DND-41 (cell line): ENCODE results near the gene ELF3.
A peak's percentile ranks its signal among the peaks of the same experiment; 100 is the strongest.

Experiments used
- ATAC-seq: fragments of 200-7000 bp; cut with Tn5 transposase; 3 replicates; pipeline ENCODE4 v1.9.1; 2021; ENCODE audit warnings: low read depth; ENCODE audit not compliant: insufficient read depth
- DNase-seq: peaks from one replicate; pipeline ENCODE4 v3.0.0-alpha.2; 2020
- H2AFZ ChIP-seq: 2 replicates; pipeline ENCODE4 v1.6.0; 2012; ENCODE audit warnings: low read depth, low read length
- H3K27ac ChIP-seq: 2 replicates; pipeline ENCODE4 v1.5.1; 2012; ENCODE audit warnings: low read length, inconsistent platforms
- H3K27me3 ChIP-seq: fragments of 200-600 bp; sonication (generic); 2 replicates; pipeline ENCODE4 v1.6.0; 2012; ENCODE audit warnings: low read length, mild to moderate bottlenecking, inconsistent platforms; ENCODE audit not compliant: insufficient read depth, poor library complexity
- H3K36me3 ChIP-seq: 2 replicates; pipeline ENCODE4 v1.5.1; 2012; ENCODE audit warnings: low read length, inconsistent platforms; ENCODE audit not compliant: insufficient read depth
- H3K4me1 ChIP-seq: 2 replicates; pipeline ENCODE4 v1.5.1; 2012; ENCODE audit warnings: mild to moderate bottlenecking, low read length; ENCODE audit not compliant: insufficient read depth
- H3K4me2 ChIP-seq: 2 replicates; pipeline ENCODE4 v1.6.0; 2012; ENCODE audit warnings: mild to moderate bottlenecking, moderate library complexity, low read length, inconsistent platforms; ENCODE audit not compliant: insufficient read depth
- H3K4me3 ChIP-seq, 2 experiments: fragments of 200-600 bp in 1 of 2; shearing (Covaris generic) in 1 of 2; 2 replicates each; pipeline ENCODE4 v1.5.1; 2012 to 2016; ENCODE audit warnings: inconsistent platforms in 2 of 2, low read length in 2 of 2, mild to moderate bottlenecking in 2 of 2, low read depth in 1 of 2, moderate library complexity in 1 of 2
- H3K79me2 ChIP-seq: 2 replicates; pipeline ENCODE4 v1.6.0; 2012; ENCODE audit warnings: low read length, inconsistent platforms; ENCODE audit not compliant: insufficient read depth
- H3K9ac ChIP-seq: 2 replicates; pipeline ENCODE4 v1.6.0; 2012; ENCODE audit warnings: low read depth, mild to moderate bottlenecking, inconsistent platforms, low read length, moderate library complexity
- H3K9me3 ChIP-seq: 2 replicates; pipeline ENCODE4 v1.5.1; 2012; ENCODE audit warnings: low read length, moderate library complexity, mild to moderate bottlenecking, inconsistent platforms; ENCODE audit not compliant: insufficient read depth, severe bottlenecking
- H4K20me1 ChIP-seq: 2 replicates; pipeline ENCODE4 v1.6.0; 2012; ENCODE audit warnings: low read length; ENCODE audit not compliant: insufficient read depth
- EZH2 ChIP-seq: IDR thresholded peaks from 3 replicates; pipeline ENCODE4 v1.6.1; 2012; ENCODE audit warnings: borderline replicate concordance, low read depth, mild to moderate bottlenecking, moderate library complexity, low read length, inconsistent platforms; ENCODE audit not compliant: severe bottlenecking
- TF ChIP-seq, protein P1 (sequence below): IDR thresholded peaks from 2 replicates; pipeline ENCODE4 v1.5.1; 2012; ENCODE audit warnings: borderline replicate concordance, low read length, moderate library complexity, mild to moderate bottlenecking; ENCODE audit not compliant: poor library complexity, severe bottlenecking; ENCODE audit errors: extremely low read depth

The ELF3 gene

DNA sequence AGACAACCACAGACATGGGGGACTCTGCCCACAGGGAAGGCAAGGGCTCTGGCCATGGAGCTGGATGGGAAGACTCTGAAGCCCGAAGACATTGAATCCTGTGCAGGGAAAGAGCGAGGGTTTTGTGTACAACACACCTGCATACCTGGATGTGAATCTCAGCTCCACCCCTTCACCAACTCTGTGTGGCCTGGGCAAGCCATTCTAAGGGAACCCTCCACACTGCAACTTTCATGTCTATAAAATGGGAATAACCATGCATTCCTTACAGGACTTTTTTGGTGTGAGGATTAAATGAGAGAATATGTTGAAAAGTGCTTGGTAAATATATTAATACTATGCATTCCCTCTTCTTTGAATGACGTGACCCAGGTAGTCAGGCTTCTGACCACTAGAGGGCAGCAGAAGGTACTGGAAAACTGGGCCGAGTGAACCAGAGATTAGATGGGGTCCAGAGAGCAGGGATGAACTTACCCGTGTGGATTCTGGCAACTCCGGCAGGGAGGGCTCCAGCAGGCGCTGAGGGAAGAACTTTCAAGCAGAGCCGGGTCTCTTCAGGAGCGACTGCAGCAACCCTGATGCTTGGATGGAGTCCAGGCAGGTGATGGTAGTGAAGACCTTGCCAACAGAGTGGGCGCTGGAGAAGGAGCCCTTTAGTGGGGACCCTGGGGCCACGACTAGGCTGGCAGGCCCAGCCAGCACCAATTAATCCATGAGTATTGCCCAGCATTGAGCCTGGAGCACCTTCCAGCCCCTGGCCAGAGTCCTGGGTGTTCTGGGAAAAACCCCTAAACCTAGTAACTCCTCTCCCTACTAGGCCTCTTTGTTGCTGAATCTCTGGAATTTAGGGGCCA lies 834 bp upstream of the ELF3 start:
- DNase-seq (peak; percentile 66), ATAC-seq (peak; percentile 88)
- Histone ChIP-seq H3K79me2 (no peaks in the 10 kb centered on the region), H3K9me3 (no peaks in the 10 kb centered on the region), H3K4me2 (no peak overlapping the region), H3K27ac (no peak overlapping the region), H3K4me1 (no peaks in the 10 kb centered on the region), H4K20me1 (no peaks in the 10 kb centered on the region), H3K9ac (no peak overlapping the region), H3K36me3 (peaks cover 13% of the 10 kb centered on the region), H3K4me3 (no peak overlapping the region), H3K27me3 (no peaks in the 10 kb centered on the region), H2AFZ (no peak overlapping the region)
- TF ChIP-seq, protein P1, sequence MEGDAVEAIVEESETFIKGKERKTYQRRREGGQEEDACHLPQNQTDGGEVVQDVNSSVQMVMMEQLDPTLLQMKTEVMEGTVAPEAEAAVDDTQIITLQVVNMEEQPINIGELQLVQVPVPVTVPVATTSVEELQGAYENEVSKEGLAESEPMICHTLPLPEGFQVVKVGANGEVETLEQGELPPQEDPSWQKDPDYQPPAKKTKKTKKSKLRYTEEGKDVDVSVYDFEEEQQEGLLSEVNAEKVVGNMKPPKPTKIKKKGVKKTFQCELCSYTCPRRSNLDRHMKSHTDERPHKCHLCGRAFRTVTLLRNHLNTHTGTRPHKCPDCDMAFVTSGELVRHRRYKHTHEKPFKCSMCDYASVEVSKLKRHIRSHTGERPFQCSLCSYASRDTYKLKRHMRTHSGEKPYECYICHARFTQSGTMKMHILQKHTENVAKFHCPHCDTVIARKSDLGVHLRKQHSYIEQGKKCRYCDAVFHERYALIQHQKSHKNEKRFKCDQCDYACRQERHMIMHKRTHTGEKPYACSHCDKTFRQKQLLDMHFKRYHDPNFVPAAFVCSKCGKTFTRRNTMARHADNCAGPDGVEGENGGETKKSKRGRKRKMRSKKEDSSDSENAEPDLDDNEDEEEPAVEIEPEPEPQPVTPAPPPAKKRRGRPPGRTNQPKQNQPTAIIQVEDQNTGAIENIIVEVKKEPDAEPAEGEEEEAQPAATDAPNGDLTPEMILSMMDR: peak; percentile 90
- TF ChIP-seq EZH2: no peak

DNA sequence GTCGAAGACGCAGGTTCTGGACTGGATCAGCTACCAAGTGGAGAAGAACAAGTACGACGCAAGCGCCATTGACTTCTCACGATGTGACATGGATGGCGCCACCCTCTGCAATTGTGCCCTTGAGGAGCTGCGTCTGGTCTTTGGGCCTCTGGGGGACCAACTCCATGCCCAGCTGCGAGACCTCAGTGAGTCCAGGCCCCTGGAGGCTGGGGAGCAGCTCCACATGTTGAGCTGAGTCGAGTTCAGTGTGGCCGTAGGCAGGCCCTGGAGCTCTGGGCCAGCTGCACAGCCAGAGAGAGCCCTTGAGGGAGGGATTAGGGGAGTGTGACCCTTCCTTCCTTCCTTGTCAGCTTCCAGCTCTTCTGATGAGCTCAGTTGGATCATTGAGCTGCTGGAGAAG lies 1.6 kb downstream of the ELF3 start:
- Histone ChIP-seq H3K9ac (no peak overlapping the region), H3K79me2 (no peaks in the 10 kb centered on the region), H3K27ac (no peak overlapping the region), H3K4me2 (no peak overlapping the region), H3K36me3 (no peaks in the 10 kb centered on the region), H2AFZ (no peak overlapping the region), H4K20me1 (no peaks in the 10 kb centered on the region), H3K4me1 (no peaks in the 10 kb centered on the region), H3K9me3 (no peaks in the 10 kb centered on the region), H3K27me3 (peaks cover 5% of the 10 kb centered on the region), H3K4me3 (no peak overlapping the region)
- DNase-seq (no peak), ATAC-seq (no peak)
- TF ChIP-seq EZH2: no peak
- TF ChIP-seq, protein P1: no peak

DNA sequence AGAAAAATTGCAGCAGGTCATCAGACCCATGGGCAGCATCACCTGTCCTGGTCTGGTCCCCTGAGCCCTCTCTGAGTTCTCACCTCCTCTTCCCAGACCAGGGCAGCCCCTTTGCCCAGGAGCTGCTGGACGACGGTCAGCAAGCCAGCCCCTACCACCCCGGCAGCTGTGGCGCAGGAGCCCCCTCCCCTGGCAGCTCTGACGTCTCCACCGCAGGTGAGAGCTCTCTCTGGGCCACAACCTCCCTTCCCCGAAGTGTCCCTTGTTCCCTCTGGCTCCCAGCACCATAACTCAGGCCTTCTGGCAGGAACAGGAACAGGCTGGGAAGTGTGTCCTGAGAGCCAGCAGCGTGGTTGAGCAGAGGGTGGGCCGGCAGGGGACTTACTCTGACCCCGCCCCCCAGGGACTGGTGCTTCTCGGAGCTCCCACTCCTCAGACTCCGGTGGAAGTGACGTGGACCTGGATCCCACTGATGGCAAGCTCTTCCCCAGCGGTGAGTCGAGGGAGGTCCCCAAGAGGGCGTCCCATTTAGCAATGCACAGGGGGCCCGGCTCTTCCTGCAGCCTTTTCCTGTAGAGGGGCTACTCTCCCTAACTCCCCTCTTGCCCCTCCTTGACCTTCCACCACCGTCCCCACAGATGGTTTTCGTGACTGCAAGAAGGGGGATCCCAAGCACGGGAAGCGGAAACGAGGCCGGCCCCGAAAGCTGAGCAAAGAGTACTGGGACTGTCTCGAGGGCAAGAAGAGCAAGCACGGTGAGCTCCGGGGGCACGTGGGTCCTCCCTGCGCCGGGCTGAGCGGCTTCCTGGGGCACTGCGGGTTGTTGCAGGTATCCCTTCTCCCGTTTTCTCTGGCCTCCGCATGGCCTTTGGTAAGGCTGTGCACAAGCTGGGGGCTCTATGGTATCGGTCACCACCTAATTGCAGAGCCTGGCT lies 2.4 kb downstream of the ELF3 start:
- Histone ChIP-seq H3K4me1 (no peaks in the 10 kb centered on the region), H2AFZ (no peak overlapping the region), H3K27me3 (peaks cover 5% of the 10 kb centered on the region), H4K20me1 (no peaks in the 10 kb centered on the region), H3K4me3 (no peak overlapping the region), H3K36me3 (no peaks in the 10 kb centered on the region), H3K79me2 (no peaks in the 10 kb centered on the region), H3K4me2 (no peak overlapping the region), H3K27ac (no peak overlapping the region), H3K9me3 (no peaks in the 10 kb centered on the region), H3K9ac (no peak overlapping the region)
- DNase-seq (no peak), ATAC-seq (no peak)
- TF ChIP-seq, protein P1: no peak
- no peak for TF ChIP-seq EZH2
